Kidney (tissue), 14 donors: ENCODE results near the gene GABBR2. TPM values are rescaled to one million over a fixed set of nuclear protein-coding genes. Genes with fewer than 3 reads are reported as not detected.

Experiments used
- DNase-seq, 5 donors: peaks; one replicate each; pipeline ENCODE4 v3.0.0-alpha.2; 2013 to 2020
- FAIRE-seq: peaks from 2 replicates; lab custom pipeline; 2012; peaks lifted over from hg19 to GRCh38; lab: Jason Lieb, UNC
- H3K27ac ChIP-seq, 2 donors: one replicate each; pipeline ENCODE4 v1.7.0; 2013; ENCODE audit warnings: low read depth in 2 of 2, low read length in 2 of 2, inconsistent platforms in 1 of 2
- H3K27me3 ChIP-seq: one replicate; pipeline ENCODE4 v1.7.1; 2013; ENCODE audit warnings: low read length, inconsistent platforms; ENCODE audit not compliant: control insufficient read depth, insufficient read depth
- H3K36me3 ChIP-seq, 3 donors: one replicate each; pipeline versions ENCODE4 v1.7.0 to v1.7.1; 2013; ENCODE audit warnings: low read length in 3 of 3, control low read depth in 1 of 3, inconsistent platforms in 1 of 3; ENCODE audit not compliant: insufficient read depth in 3 of 3, control insufficient read depth in 2 of 3
- H3K4me1 ChIP-seq, 3 donors: one replicate each; pipeline versions ENCODE4 v1.7.0 to v1.7.1; 2013; ENCODE audit warnings: low read length in 3 of 3, inconsistent platforms in 1 of 3, low read depth in 1 of 3; ENCODE audit not compliant: control insufficient read depth in 2 of 3, insufficient read depth in 2 of 3
- H3K4me3 ChIP-seq, 3 donors: one replicate each; pipeline versions ENCODE4 v1.7.0 to v1.8.1; 2013; ENCODE audit warnings: low read length in 3 of 3, control low read depth in 1 of 3, inconsistent platforms in 1 of 3
- H3K9ac ChIP-seq, 3 donors: one replicate each; pipeline versions ENCODE4 v1.7.0 to v1.7.1; 2013; ENCODE audit warnings: low read length in 3 of 3, control low read depth in 1 of 3, inconsistent platforms in 1 of 3
- H3K9me3 ChIP-seq, 3 donors: one replicate each; pipeline versions ENCODE4 v1.7.0 to v1.7.1; 2013; ENCODE audit warnings: low read length in 3 of 3, control low read depth in 1 of 3, inconsistent platforms in 1 of 3; ENCODE audit not compliant: control insufficient read depth in 2 of 3, insufficient read depth in 1 of 3
- CTCF ChIP-seq: IDR thresholded peaks from 3 replicates; pipeline ENCODE4 v1.5.1; 2012; ENCODE audit warnings: mild to moderate bottlenecking, moderate library complexity, borderline replicate concordance; ENCODE audit not compliant: insufficient read depth; ENCODE audit errors: extremely low read depth
- intact Hi-C: fragments of 100-400 bp; cut with DNase I; formaldehyde crosslinking; loops from one replicate; pipeline ENCODE4 v1.11.1; 2022
- polyA plus RNA-seq: library from polyadenylated mRNA; stranded (reverse); fragments of 350-450 nt; fragmentation: Illumina TruSeq; extraction: RNeasy Lipid Tissue Mini Kit (QIAGEN cat#74804); gene quantifications from one replicate; pipeline ENCODE4 v1.2.3, GENCODE V29; 2014; ENCODE audit warnings: low read depth, low replicate concordance; ENCODE audit not compliant: insufficient read depth
- total RNA-seq: library from RNA; stranded (reverse); fragmentation: NEBNext Ultra II Directional; extraction: Animal tissue kit (Norgen Biotek cat#: 25700); gene quantifications from one replicate; pipeline ENCODE4 v1.2.1, GENCODE V29; 2021
- donor health status: control.
- donor health status: control.
- donor health status: control.
- donor health status: control.
- donor health status: control.
- donor health status: DM: yes; HTN: yes; CAD: no.
- donor health status: Normal renal cell carcinoma (clear cell type).

Gene GABBR2
- total and polyA plus RNA-seq, 2 donors from 2014 or later: 0.06 TPM; not detected in 1

DNA sequence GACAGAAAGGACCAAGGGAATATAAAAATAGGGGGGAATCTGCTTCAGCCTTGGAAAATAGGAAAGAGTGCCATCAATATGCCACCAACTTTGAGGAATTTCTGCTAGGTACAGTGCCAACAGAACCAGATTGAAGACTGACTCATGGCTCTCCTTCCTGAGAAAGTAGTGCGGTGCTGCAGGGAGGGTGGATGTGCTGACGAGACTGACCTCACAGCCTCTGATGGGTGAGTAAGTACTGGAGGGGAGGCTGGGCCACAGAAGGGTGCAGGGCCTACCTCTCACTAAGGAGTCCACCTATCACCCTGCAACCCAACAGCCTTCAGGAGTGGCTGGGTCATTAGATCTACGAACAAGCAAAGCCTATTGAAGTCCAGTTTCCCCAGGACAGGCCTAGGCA, 187.6 kb downstream of the GABBR2 start:
- Histone ChIP-seq H3K27me3 (no peaks in the 10 kb centered on the region), H3K4me3 (no peak overlapping the region), H3K9ac (no peak overlapping the region), H3K9me3 (peaks cover 0 to 4% (median 0%) of the 10 kb centered on the region in 3 donors), H3K27ac (no peak overlapping the region), H3K36me3 (no peaks in the 10 kb centered on the region), H3K4me1 (no peaks in the 10 kb centered on the region)
- no peak for TF ChIP-seq CTCF
- no peak for FAIRE-seq
- intact Hi-C loops: no loop called here
- DNase-seq: no peak

GRCh38 chr9:98520221-98520960, 188.3 kb downstream of the GABBR2 start:
- H3K9ac ChIP-seq: no peak overlapping the region
- H3K36me3 ChIP-seq: no peaks in the 10 kb centered on the region
- H3K27me3 ChIP-seq: no peaks in the 10 kb centered on the region
- intact Hi-C loops: no loop called here
- FAIRE-seq (no peak), DNase-seq (no peak)
- no peak overlapping the region for H3K4me3 ChIP-seq
- no peaks in the 10 kb centered on the region for H3K4me1 ChIP-seq
- no peak overlapping the region for H3K27ac ChIP-seq
- H3K9me3 ChIP-seq: peaks cover 0 to 4% (median 0%) of the 10 kb centered on the region in 3 donors
- no peak for TF ChIP-seq CTCF

GRCh38 chr9:98519641-98520040, 189.1 kb downstream of the GABBR2 start:
- Histone ChIP-seq H3K4me3 (no peak overlapping the region), H3K27me3 (no peaks in the 10 kb centered on the region), H3K9ac (no peak overlapping the region), H3K36me3 (no peaks in the 10 kb centered on the region), H3K27ac (no peak overlapping the region), H3K9me3 (peaks cover 0 to 4% (median 0%) of the 10 kb centered on the region in 3 donors), H3K4me1 (no peaks in the 10 kb centered on the region)
- no peak for TF ChIP-seq CTCF
- intact Hi-C loops: no loop called here
- FAIRE-seq: no peak
- DNase-seq: no peak
